DMS 273 treated with DMSO at 0.1 percent for 48 hours (cell line): ENCODE data around the gene OR5A1.
"Not testable (repeated sequence)": the region's sequence is repeated elsewhere in the genome, so short reads cannot be mapped to it uniquely, and the experiment has no call there.

ENCODE experiments used
- DNase-seq: peaks from one replicate; lab custom pipeline; 2025; lab: John Stamatoyannopoulos, UW

The OR5A1 gene

DNA sequence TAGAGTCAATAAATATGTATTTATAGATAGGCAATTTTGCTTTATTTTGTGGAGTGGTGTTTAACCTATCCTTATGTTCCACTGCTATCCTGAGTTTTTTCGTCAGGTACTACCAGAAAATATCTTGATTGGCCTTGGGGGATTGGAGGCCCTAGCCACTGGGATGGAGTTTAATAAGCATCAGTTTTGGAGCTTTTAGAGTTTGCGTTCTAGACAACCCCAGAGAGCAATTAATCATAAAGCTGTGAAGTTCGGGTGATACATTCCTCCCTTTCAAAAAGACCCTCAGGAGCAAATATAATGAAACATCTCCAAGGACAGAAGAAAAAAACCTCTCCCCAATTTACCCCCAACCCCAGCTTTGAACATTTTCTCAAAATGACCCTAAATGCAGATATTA, at the start of gene OR5A1:
OR5A1 (plus strand) TSS at position 301 of the 400 bp plus-strand sequence. CDS start 6,700 bp downstream, outside the sequence.
- DNase-seq = no peak

DNA sequence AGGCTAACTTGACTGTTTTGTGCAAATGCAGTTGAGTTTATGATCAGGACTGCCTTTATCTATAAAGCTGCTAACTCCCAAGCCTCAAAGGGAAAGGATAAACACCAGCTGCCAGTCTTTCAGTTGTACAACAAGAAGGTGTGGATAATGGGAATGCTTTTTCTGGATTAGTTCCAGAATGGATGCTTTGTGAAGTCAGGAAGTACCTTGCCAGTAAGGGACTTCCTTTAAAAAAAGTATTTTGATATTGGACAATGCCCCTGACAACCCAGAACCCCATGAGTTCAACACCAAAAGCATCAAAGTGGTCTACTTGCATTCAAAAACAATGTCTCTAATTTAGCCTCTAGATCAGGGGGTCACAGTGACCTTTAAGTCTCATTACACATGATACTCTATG, 42.1 kb upstream of the OR5A1 start:
- DNase-seq = no peak

DNA sequence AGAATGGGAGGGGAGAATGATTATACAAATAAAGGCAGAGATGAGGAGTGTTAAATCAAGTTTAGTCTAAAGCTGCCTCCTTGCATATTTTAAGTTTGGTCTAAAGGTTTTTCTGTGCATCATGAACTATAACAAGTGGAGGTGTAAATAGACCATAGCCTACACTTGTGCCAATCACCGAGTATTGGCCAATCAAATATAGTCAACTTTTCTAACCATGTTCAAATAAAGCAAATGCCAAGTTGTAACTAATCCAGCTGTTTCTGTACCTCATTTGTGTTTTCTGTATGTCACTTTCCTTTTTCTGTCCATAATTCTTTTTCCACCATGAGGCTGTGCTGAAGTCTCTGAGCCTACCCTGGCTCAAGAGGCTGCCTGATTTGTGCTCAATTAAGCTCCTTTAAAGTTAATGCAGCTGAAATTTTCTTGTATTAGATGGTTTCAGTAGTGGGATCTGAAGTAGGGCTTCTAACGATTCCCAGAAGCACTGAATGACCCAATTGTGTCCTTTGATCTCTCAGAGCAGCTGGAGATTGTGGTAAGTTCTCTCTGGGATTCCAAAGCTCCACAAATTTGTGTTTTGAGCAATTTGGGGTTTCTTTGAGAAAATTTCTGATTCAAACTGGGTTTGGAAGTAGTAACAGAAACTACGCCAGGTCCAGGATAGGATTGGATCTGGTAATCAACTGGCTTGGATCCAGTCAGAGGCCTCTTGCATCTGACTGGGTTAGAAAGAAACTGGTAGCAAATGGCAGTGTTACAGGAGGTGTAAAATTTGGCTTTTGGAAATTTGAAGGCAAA, 35.6 kb upstream of the OR5A1 start:
- DNase-seq = no peak

DNA sequence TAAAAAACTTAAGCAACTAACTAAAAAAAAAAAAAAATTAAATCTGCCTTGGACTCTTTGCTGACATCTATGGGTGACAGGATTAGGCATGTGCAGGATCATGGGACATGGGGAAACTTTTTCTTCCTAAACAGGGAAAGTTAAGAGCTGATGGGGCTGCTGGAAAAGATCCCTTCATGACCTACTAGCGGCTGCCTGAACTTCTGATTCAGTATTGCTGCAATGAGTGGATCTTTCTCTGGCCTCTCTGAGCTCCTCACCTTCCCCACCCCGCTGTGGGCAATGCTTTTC, 35.1 kb upstream of the OR5A1 start:
- no peak for DNase-seq

DNA sequence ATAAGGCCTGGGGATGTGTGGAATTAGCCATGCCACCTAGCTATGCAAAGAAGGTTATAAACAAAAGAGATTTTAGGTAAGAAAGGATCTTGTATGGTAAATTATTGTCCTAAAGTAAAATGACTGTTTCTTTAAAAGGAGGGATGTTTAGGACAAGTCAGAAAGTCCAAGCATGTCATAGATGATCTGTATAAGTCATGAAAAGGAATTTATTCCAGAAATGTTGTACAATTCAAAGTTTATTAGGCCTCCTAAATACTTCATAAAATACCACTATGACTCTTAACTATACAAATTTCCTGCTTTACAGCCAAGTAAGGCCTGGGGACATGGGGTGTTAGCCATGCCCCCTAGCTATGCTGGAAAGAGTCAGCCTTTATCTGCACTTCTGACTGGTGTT, 32.7 kb upstream of the OR5A1 start:
- no peak for DNase-seq

DNA sequence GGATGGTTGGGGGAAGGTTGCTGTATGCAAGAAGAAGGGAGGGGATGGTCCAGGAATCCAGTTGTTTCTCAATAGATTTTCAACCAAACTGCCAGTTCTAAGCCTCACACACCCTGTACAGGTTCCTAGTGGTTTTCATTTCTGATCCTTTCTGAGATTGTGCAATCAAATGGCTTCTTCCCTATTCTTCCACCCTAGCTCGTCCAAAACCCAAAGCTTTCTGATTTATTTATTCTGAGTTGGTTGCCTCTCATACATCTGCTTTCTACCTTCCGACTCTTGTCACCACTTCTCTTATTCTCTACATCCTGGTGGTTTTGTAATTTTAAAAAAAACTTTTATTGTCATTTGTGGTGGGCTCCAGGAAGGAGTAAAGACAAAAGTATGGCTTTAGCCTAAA, 22.6 kb upstream of the OR5A1 start:
- no peak for DNase-seq

DNA sequence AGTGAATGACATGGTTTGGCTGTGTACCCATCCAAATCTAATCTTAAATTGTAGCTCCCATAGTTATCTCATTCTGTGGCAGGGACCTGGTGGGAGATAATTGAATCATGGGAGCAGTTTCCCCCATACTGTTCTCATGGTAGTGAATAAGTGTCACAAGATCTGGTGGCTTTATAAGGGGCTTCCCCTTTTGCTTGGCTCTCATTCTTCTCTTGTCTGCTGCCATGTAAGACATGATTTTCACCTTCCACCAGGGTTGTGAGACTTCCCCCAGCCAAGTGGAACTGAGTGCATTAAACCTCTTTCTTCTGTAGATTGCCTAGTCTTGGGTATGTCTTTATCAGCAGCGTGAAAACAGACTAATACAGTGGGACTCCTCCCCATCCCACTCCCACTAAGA, 21.2 kb upstream of the OR5A1 start:
- DNase-seq = no peak

DNA sequence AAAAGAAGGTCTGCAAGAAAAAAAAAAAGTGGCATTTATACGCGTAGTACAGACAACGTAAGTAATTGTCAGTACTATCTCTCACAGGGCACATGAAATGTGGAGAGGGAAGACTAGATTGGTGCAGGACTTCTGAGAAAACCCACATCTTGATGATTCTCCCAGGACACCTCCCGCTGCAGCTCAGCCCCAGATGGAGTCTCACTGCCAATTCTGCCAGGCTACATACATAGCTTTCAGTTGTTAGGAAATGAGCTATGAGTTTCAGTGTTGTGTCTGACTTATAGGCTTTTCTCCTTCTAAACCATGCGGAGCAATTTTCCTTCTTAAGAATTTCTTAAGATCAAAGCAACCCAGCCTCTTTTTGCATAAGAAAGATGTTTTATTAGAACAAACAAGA, 19.7 kb upstream of the OR5A1 start:
- DNase-seq = no peak

DNA sequence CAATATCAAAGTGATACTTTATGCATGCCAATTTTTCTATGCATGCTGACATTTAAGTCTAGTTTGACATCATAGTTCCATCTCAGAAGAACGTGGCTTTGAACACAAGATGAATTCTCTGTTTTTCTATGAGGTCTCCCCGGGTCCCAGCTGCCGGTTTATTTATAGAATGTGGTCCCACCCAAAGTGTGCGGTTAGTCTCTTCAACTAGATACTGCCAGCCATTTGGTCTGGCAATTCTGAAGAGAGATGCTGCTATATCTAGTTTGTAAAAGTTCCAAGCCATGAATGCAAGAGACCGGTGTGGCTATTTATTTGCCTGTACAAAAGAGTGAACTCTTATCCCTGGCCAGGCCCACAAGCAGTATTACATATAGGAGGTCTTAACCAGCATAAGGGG, 19.2 kb upstream of the OR5A1 start:
- DNase-seq = peak; percentile 31

DNA sequence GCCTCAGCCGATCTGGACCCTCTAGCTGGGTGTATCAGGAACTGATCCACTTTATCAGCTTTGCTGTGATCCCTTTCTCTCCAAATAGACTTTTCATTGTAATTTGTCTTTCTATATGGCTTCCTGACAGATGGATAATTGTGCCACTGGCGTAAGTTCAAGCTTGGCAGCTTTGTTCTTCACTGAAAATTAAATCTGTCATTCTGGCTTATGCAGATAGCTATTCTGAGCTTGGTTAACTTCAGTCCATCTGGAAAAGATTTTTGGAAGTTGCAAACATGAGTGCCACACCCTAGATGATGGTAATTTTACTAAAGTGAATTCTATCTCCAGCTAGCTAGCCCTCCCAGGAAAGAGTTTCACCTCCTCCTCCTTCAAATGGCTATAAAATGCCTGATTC, 18.1 kb upstream of the OR5A1 start:
- DNase-seq = peak; percentile 78

DNA sequence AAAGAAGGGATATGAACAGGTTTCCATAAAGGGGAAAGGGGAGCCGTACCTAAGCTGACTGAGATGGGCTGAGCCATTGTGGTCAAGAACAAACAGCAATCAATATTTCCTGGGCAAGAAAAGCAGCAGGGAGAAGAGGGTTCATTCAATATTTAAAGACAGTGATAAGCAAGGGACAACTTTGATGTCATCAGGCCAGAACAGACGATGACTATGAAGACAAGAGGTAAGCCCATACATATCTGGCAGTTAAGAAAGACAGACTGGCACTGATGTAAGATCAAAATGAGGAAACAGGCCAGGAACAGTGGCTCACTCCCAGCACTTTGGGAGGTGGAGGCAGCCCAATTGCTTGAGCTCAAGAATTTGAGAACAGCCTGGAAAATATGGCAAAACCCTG, 12.4 kb upstream of the OR5A1 start:
- DNase-seq = no peak

DNA sequence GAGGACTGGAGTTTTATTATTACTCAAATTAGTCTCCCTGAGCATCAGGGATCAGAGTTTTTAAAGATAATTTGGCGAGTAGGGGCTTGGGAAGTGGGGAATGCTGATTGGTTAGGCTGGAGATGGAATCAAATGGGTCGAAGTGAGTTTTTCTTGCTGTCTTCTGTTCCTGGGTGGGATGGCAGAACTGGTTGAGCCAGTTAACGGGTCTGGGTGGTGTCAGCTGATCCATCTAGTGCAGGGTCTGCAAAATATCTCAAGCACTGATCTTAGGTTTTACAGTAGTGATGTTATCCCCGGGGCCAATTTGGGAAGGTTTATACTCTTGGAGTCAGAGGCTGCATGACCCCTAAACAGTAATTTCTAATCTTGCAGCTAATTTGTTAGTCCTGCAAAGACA, 11.1 kb upstream of the OR5A1 start:
- DNase-seq = no peak

DNA sequence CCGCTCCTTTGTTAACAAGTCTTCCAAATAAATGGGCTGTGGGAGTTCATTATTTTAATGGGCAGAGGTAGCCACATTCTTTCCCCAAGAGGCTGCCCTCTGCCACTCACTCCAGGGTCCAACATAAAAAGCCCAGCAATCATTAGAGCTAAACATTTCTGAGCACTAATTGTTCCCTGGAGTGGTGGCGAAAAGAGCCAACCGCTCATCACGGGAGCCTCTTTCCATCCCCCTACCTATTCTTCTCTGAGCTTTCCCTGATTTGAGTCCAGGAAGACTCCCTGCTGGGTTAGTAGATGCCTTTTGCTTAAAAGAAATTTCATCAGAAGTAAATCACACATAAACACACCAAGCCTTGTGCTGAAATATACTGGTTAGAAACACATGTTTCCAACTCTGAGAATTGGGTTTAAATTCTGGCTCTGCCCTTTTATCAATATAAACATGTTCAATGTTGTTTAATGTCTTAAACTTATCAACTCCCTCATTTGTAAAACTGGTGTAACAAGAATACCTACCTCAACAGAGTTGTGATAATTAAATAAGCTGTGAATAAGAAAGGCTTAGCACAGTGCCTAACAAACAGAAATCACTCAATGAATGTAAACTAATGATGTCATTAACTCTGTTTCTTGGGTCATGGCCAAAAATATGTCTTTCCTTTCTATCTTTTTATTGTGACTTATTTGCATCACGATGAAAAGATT, 9.8 kb upstream of the OR5A1 start, which contains the start of gene OR5A2:
OR5A2 (minus strand) TSS at position 53 of the 707 bp plus-strand sequence. CDS start 3,460 bp downstream, outside the sequence.
- DNase-seq = no peak

DNA sequence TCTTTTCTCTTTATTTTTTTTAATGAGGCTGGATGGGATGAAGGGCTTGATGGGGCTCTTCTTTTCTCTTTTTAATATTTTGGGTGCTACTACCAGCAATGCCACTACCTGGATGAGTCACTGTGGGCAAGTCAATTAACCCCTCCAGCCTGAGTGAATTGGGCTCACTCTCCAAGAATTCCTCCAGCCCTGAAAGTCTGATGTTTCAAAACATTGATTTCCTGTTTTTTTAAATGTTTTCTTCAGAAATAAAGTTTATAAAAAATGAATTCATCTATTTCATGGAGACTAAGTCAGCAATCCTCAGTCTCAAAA, 9.2 kb upstream of the OR5A1 start:
- DNase-seq = no peak

DNA sequence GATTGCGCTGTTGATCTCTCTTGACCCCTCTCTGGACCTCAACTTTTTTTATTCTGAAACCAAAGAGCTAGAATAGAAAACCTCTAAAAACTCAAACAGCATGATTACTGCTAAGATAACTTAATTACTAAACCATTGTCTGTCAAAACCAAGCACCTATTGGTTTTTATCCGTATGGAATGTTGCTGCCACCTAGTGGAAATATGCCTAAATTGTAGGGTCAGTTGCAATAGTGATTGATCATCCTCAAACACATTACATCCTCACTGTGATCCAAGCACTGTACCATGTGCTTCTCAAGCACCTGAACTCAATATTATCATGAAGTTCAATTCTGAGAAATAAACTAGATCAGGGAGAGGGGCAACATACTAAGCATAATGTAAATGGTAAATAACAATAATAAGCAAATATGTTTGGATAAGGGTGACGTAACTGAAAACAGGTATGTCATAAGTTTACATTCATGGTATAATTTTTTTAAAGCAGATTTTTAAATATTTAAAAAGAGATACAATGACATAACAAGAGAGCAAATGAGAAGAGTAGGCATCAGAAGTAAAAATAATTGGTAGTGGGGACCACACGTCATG, 6.2 kb upstream of the OR5A1 start:
- DNase-seq = no peak

DNA sequence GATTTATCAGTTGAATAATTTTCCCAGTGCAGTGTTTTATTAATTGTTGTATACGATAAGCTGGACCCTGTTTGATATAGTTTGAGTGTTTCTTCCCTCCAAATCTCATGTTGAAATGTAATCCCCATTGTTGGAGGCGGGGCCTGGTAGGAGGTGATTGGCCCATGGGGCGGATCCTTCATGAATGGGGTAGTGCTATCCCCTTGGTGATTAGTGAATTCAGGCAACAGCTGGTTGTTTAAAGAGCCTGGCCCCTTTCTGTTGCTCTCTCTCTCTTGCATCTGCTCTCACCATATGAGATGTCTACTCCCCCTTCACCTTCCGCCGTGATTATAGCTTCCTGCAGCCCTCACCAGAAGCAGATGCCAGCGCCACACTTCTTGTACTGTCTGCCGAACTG, 1.5 kb downstream of the OR5A1 start:
- peak; percentile 19 for DNase-seq

DNA sequence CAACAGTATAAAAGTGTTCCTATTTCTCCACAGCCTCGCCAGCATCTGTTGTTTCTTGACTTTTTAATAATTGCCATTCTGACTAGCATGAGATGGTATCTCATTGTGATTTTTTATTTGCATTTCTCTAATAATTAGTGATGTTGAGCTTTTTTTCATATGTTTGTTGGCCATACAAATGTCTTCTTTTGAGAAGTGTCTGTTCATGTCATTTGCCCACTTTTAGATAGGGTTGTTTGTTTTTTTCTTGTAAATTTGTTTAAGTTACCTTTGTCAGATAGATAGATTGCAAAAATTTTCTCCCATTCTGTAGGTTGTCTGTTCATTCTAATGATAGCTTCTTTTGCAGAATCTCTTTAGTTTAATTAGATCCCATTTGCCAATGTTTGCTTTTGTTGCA, 9.4 kb downstream of the OR5A1 start:
- not testable (repeated sequence) for DNase-seq

DNA sequence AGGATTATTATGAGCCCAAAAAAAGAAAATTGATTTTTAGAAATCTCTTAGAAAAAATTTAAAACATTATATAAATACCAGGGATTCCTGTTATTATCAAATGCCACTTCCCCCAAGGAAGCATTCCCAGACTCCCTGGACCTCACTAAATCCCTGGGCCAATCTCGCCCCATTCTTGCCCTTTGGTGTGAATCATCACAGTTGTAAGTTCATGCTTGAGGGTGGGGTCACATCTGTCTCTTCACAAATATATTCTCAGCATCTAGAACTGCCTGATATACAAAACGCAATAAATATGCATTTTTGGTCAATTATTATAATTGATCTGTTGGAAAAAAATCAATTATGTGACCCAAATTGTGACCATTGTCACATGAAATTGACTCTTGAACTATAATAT, 12.2 kb downstream of the OR5A1 start:
- DNase-seq = no peak

DNA sequence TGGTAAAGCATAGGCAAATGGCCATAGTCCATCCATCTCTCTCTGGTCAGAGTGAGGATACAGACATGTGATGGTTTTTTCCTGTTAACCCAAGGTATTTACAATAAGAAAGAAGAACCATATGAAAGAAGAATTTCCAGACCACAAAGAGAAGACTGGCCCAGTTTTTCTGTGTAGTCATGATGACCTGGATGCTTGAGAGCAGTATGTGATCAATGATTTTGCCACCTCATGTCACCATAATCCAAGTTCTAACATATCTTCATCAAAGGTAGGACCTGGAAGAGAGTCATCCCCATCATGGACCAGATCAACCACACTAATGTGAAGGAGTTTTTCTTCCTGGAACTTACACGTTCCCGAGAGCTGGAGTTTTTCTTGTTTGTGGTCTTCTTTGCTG, 20.4 kb downstream of the OR5A1 start, which contains the start of gene OR4D6:
OR4D6 (plus strand) TSS at position 301 of the 400 bp plus-strand sequence; CDS start at position 301, 0 bp downstream.
- DNase-seq = no peak

DNA sequence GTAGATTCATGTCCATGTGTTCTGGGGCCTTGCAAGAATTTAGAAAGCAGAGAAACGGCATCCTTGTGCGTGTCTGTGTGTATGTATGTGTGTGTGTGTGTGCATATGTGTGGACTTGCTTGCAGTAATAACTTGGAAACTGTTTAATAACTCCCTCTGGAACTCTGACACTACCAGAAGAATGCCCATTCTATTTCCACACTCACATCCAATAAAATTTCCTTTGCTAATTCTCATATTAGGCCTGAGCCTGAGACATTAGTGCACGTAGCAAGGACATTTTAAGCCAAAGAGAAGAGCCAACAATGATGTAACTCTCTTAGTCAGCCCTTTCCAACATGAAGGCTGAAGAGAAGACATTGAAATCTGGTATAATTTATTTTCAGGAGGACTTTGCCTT, 23.6 kb downstream of the OR5A1 start:
- no peak for DNase-seq

DNA sequence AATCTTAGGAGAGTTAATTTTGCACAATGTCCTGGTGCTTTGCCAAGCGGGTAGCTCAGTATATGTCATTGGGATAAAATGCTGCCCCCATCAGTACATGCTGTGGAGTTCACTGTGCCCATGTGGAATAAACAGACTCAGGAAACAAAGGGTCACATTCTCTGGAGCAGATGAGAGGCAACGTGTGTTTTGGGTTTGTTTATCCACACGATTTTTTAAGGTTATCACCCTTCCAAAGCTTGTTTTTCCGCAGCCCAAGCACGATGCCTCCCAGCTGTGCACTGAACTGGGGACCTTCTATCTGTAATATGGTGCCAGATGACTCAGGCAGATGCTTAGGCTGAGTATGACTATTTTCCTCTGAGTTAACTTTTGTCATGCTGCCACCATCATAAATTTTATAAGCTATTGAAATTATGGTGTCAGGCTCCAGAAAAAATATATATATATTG, 26.9 kb downstream of the OR5A1 start:
- DNase-seq = no peak

DNA sequence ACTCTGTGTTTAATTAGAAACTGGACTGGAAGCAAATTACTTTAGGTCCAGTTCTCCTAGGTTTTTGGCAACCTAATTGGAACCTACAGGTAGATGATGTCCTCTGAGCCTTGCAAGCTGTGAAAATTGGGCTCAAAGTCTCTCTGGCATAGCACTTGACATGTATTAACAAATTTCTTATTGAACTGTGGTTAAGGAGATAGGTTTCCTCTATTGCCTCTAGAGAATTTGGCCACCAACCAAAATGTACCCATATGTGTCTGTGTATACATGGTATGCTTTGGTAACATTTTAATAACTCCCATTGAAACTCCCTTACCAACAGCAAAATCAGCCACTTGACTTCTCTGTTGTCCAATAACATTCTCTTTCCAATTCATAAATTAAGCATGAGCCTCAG, 36.7 kb downstream of the OR5A1 start, which contains the start of gene OR4D10:
OR4D10 (plus strand) TSS at position 301 of the 400 bp plus-strand sequence. CDS start 4,115 bp downstream, outside the sequence.
- DNase-seq = no peak

DNA sequence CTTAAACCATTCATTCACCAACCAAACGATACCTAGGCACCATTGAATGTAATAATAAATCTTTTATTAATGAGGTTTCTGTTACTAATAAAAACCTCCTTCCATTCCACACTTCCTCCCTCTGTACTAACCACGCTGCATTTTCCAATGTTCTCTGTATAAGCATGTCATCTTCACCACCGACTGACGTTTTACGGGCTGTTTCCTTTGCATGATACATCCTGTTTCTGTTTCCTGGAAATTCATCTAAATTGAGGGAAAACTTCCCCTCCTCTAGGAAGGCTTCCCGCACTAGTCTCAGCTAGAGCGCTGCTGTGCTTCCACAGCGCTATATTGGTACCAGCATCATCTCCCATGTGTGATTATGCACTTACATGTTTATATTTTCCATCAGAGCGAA, 38.9 kb downstream of the OR5A1 start:
- no peak for DNase-seq
